Neural progenitor cell (in vitro differentiated cells): Measurements from ENCODE around the gene ACKR4.

Experiments
- EZH2 ChIP-seq: fragments of 200-600 bp; sonication (generic); IDR thresholded peaks from 2 replicates; pipeline ENCODE4 v1.6.1; 2017; ENCODE audit warnings: antibody characterized with exemption, mild to moderate bottlenecking, moderate library complexity
- EZH2phosphoT487 ChIP-seq: fragments of 200-600 bp; sonication (generic); IDR thresholded peaks from 2 replicates; pipeline ENCODE4 v1.6.1; 2017; ENCODE audit warnings: antibody characterized with exemption
- TF ChIP-seq, protein P1 (sequence below): fragments of 200-600 bp; sonication (generic); IDR thresholded peaks from 2 replicates; pipeline ENCODE4 v1.5.1; 2017; ENCODE audit warnings: antibody characterized with exemption, mild to moderate bottlenecking

DNA sequence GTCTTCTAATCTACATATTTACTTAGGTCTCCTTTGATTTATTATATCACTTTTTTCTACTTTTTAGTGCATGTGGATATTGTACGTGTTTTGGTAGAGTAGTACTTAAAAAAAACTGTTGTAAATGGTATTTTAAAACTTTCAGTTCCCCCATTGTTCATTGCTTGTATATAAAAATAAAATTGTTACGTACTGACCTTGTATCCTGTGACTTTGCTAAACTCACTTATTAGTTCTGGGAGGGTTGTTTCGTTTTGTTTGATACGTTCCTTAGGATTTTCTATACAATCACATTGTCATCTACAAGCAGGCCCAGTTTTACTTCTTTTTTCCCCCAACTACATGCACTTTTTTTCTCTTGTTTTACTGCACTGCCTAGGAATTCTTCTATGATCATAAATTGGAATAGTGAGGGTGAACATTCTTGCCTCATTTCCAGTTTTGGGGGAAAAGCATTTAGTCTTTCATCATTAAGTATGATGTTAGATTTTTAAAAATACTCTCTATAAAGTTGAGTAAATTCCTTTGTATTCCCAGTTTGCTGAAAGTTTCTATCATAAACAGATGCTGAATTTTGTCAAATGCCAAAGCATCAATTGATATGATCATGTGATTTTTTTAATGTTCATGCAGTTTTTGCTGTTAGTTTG is 33.5 kb upstream of the ACKR4 start:
- TF ChIP-seq, protein P1, sequence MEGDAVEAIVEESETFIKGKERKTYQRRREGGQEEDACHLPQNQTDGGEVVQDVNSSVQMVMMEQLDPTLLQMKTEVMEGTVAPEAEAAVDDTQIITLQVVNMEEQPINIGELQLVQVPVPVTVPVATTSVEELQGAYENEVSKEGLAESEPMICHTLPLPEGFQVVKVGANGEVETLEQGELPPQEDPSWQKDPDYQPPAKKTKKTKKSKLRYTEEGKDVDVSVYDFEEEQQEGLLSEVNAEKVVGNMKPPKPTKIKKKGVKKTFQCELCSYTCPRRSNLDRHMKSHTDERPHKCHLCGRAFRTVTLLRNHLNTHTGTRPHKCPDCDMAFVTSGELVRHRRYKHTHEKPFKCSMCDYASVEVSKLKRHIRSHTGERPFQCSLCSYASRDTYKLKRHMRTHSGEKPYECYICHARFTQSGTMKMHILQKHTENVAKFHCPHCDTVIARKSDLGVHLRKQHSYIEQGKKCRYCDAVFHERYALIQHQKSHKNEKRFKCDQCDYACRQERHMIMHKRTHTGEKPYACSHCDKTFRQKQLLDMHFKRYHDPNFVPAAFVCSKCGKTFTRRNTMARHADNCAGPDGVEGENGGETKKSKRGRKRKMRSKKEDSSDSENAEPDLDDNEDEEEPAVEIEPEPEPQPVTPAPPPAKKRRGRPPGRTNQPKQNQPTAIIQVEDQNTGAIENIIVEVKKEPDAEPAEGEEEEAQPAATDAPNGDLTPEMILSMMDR: no peak
- TF ChIP-seq EZH2phosphoT487 (no peak), EZH2 (no peak)
